ENCODE measurements around the gene CALY.

DNA sequence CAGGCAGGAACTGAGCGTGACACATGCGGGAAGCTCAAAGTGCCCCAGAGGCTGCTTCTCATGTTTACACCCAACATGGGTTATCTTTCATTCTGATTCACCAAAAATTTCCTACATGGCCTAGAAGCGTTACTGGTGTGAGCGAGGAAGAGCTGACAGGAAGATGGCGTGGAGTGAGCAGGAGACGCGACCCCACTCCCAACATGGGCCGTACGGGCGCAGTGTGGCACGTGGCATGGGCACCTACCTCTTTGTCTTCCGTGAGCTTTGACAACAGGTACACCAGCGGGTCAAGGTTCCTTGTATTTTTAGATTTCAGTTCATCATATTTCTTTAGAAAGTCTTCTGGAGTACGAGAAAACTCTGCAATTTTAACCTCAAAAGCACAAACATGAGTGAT lies 37.0 kb downstream of the CALY start:
- TF ChIP-seq GATA2 (IDR thresholded peaks at IDR 0.05; ENCODE audit: low read depth, low read length) (no peak), GATA3 (IDR thresholded peaks at IDR 0.05; ENCODE audit: low read depth, low read length) (no peak)

Measured in SH-SY5Y (cell line).